ENCODE data around the gene MIER3. TPM values are rescaled to one million over a fixed set of nuclear protein-coding genes. Genes with fewer than 3 reads are reported as not detected.
"Not testable (repeated sequence)": the region's sequence is repeated elsewhere in the genome, so short reads cannot be mapped to it uniquely, and the experiment has no call there.

MIER3 gene, protein sequence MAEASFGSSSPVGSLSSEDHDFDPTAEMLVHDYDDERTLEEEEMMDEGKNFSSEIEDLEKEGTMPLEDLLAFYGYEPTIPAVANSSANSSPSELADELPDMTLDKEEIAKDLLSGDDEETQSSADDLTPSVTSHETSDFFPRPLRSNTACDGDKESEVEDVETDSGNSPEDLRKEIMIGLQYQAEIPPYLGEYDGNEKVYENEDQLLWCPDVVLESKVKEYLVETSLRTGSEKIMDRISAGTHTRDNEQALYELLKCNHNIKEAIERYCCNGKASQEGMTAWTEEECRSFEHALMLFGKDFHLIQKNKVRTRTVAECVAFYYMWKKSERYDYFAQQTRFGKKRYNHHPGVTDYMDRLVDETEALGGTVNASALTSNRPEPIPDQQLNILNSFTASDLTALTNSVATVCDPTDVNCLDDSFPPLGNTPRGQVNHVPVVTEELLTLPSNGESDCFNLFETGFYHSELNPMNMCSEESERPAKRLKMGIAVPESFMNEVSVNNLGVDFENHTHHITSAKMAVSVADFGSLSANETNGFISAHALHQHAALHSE
- total RNA-seq, result 14.0 and 20.0 TPM in 2 replicates

- DNase-seq (ENCODE audit: low read depth, low spot score), result no peak
Measured at GRCh38 chr5:56951946-56952691, at the start of gene MIER3. TSS of gene MIER3 (minus strand) at chr5:56952123. CDS start at chr5:56952102, 21 bp downstream.

GRCh38 chr5:56995596-56995995 is 43.7 kb upstream of the MIER3 start:
- DNase-seq (ENCODE audit: low read depth, low spot score), result no peak

GRCh38 chr5:56993241-56993640 is 41.3 kb upstream of the MIER3 start:
- no peak for DNase-seq (ENCODE audit: low read depth, low spot score)

- DNase-seq (ENCODE audit: low read depth, low spot score), result no peak
Measured at GRCh38 chr5:56989676-56990075, 37.8 kb upstream of the MIER3 start.

DNA sequence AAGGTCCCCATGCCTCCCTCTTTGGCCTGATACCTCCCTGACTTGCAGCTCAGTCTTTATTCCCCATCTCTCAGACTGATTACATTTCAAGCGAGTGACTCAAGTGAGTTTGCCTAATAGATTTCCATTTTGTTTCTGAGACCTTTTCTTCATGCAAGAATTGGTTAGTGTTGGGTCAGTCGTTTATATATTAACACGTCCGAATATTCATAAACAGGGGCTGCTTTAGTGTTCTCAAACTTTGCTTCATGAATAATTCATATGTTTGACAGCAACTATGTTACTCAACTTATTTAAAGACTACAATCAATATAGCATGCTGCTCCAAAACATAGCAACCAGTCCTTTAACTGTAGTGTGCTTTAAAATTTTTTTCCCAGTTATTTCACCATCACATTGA is 36.6 kb upstream of the MIER3 start:
- no peak for DNase-seq (ENCODE audit: low read depth, low spot score)

GRCh38 chr5:56987171-56987570 is 35.2 kb upstream of the MIER3 start:
- no peak for DNase-seq (ENCODE audit: low read depth, low spot score)

DNA sequence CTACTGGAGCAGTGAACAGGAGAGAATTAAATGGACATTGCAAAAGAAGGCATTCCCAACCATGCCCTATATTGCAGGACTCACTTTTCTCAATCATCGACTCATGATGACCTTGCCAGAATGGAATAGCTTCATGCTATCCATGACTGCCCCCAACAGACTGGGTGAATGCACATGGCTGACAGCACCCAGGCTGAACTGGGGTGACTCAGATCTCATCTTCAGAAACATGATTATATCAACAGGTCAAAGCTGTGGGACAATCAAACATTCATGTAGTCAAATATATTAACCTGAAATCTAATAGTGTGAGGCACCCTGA is 34.7 kb upstream of the MIER3 start:
- no peak for DNase-seq (ENCODE audit: low read depth, low spot score)

- DNase-seq (ENCODE audit: low read depth, low spot score), result no peak
Measured at GRCh38 chr5:56985936-56986625, 34.2 kb upstream of the MIER3 start.

DNA sequence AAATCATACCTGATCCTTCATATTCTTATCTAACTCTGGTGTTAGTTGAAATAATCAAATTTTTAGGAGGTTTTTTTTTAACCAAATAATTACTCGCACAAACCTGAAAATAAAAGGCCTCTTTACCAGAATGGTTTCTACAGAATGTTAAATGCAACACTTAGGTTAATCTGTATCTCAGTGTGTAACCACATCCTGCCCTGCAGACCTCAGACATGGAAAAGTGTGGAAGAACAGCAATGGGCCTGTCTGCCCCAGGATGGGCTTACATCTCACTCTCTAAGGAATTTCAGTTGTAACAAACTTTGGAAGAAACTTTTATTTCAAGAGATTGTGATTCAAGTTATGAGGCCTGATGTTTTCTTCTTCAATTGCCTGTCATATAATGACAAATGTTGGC is 32.5 kb upstream of the MIER3 start:
- DNase-seq (ENCODE audit: low read depth, low spot score), result no peak

- no peak for DNase-seq (ENCODE audit: low read depth, low spot score)
Measured at GRCh38 chr5:56983593-56984361, 31.9 kb upstream of the MIER3 start.

- DNase-seq (ENCODE audit: low read depth, low spot score), result no peak
Measured at GRCh38 chr5:56981548-56982315, 29.8 kb upstream of the MIER3 start.

DNA sequence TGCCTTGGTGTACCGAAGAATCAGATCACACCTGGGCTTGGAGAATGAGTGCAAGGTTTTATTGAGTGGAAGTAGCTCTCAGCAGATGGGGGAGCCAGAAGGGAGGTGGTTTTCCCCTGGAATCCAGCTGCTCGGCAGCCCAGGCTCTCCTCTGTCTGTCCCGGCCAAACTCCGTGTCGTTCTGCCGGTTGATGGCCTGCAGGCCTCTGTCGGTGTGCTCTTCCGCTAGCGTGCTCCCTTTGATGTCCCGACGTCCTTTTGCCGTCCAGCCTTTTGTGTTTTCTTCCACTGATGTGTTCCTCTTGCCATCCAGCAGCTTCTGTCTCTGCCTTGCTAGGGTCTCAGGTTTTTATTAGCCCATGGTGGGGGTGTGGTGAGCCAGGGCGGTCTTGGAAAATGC is 28.0 kb upstream of the MIER3 start:
- DNase-seq (ENCODE audit: low read depth, low spot score), result no peak

GRCh38 chr5:56979526-56979925 is 27.6 kb upstream of the MIER3 start:
- DNase-seq (ENCODE audit: low read depth, low spot score), result not testable (repeated sequence)

- DNase-seq (ENCODE audit: low read depth, low spot score), result no peak
Measured at GRCh38 chr5:56977822-56978221, 25.9 kb upstream of the MIER3 start.

GRCh38 chr5:56977021-56977420 is 25.1 kb upstream of the MIER3 start:
- no peak for DNase-seq (ENCODE audit: low read depth, low spot score)

DNA sequence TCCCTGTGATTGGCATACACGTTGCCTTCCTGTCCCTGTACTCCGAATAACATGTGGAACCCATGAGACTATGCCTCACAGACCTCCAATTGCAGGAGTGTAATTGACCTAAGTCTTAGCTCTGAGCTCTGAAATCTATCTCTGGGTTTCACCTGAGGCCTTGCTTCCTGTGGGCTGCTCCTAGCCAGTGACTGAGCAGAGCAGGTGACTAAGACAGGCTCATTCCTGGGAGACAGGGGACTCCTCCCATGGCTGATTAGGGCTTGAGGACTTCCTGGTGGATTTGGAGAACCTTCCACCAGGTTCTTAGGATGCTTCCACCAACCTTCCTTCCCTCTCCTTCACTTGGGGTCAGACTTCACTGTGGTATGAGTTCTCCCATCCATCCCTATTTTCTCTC is 22.3 kb upstream of the MIER3 start:
- no peak for DNase-seq (ENCODE audit: low read depth, low spot score)

- no peak for DNase-seq (ENCODE audit: low read depth, low spot score)
Measured at GRCh38 chr5:56973473-56973872, 21.6 kb upstream of the MIER3 start.

DNA sequence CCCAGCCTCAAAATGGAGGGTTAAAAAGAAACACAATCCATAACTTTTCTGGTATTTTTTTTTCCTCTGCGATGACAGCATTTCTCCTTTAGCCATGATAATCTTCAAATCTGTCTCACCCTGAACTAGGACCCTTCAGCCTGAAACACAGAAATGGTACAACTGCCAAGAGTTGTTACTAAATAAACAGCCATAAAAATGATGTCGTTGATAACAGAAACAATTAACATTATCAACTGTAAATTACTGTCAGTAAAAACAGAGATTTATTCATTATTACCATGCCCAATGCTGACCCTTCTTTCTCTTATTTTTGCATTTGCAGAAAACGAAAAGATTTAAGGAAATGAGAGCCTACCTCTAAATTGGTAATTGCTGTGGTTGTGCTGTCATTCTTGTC is 19.4 kb upstream of the MIER3 start:
- no peak for DNase-seq (ENCODE audit: low read depth, low spot score)

- DNase-seq (ENCODE audit: low read depth, low spot score), result no peak
Measured at GRCh38 chr5:56964173-56964572, 12.2 kb upstream of the MIER3 start.

DNA sequence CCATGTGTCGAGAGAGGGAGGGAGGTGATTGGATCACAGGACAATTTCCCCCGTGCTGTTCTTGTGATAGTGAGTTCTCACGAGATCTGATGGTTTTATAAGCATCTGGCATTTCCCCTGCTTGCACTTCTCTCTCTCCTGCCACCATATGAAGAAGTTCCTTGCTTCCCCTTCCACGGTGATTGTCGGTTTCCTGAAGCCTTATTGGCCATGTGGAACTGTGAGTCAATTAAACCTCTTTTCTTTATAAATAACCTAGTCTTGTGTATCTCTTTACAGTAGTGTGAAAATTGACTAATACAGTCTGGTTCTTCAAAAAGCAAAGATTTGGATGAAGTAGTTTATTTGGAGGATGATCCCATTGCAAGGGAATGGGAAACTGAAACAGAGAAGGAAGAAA is 11.3 kb upstream of the MIER3 start:
- no peak for DNase-seq (ENCODE audit: low read depth, low spot score)

- DNase-seq (ENCODE audit: low read depth, low spot score), result no peak
Measured at GRCh38 chr5:56962286-56962685, 10.4 kb upstream of the MIER3 start.
